A172 (cell line): Measurements from ENCODE around the gene BRD9. TPM values are rescaled to one million over a fixed set of nuclear protein-coding genes. Genes with fewer than 3 reads are reported as not detected.

Source experiments
- total RNA-seq: library from RNA; depleted of rRNA; stranded (reverse); fragments of >200 nt; shearing (Covaris generic); gene quantifications from 2 replicates; pipeline ENCODE4 v1.2.3, GENCODE V29; 2014; rRNA removed

Gene BRD9
- total RNA-seq, 1 experiment from 2014 or later = 38.8 TPM

Other genes with a start within 250 kb of the BRD9 start
- 0.05 and 0.36 TPM in 2 replicates for gene TPPP, start 199.4 kb downstream of the BRD9 start, total RNA-seq
- 0.26 and 2.3 TPM in 2 replicates for gene ZDHHC11B, start 108.1 kb downstream of the BRD9 start, total RNA-seq
- 1.0 and 4.3 TPM in 2 replicates for gene ZDHHC11, start 41.8 kb downstream of the BRD9 start, total RNA-seq
- 92.9 and 108 TPM in 2 replicates for gene TRIP13, start 83 bp upstream of the BRD9 start, total RNA-seq
- gene NKD2, start 116.0 kb upstream of the BRD9 start, total RNA-seq = 4.3 TPM in 1 of 2 replicates, not detected in the other
- gene SLC12A7, start 219.3 kb upstream of the BRD9 start, total RNA-seq = 8.5 and 10.2 TPM in 2 replicates